Left colon (tissue), 2 donors: ENCODE results near the gene HS2ST1. TPM values are rescaled to one million over a fixed set of nuclear protein-coding genes. Genes with fewer than 3 reads are reported as not detected.

Source experiments
- ATAC-seq: fragments of 200-7000 bp; cut with Tn5 transposase; one replicate; pipeline ENCODE4 v1.9.1; 2020; ENCODE audit warnings: mild to moderate bottlenecking, moderate library complexity
- DNase-seq, 2 donors: peaks; one replicate each; pipeline ENCODE4 v3.0.0-alpha.2; 2020
- intact Hi-C, 2 donors: fragments of 100-400 bp; cut with DNase I in 1 of 2; cut with micrococcal nuclease in 1 of 2; formaldehyde crosslinking; loops; one replicate each; pipeline versions ENCODE4 v1.11.2 to v1.14.0; 2022; cut with DNase I, micrococcal nuclease
- total RNA-seq, 2 donors: library from RNA; stranded (reverse); fragmentation: NEBNext Ultra II Directional; extraction: Animal tissue kit (Norgen Biotek cat#: 25700); gene quantifications; one replicate each; pipeline ENCODE4 v1.2.1, GENCODE V29; 2021
- donor health status: DM: no; HTN: no; CAD: no.
- donor health status: DM: yes; HTN: yes; CAD: no.

The HS2ST1 gene
- total RNA-seq, 2 donors from 2014 or later, result 17.4 to 23.5 TPM

GRCh38 chr1:86916752-86917151 lies 2.3 kb downstream of the HS2ST1 start:
- ATAC-seq (no peak), DNase-seq (no peak)
- intact Hi-C loops, result no loop called here

- no peak for ATAC-seq
- intact Hi-C loops, result no loop called here
- no peak for DNase-seq
Observed at GRCh38 chr1:86922445-86922844, 8.0 kb downstream of the HS2ST1 start.

- DNase-seq (no peak), ATAC-seq (no peak)
- intact Hi-C loops, result no loop called here
Observed at GRCh38 chr1:86924324-86924960, 10.0 kb downstream of the HS2ST1 start.

GRCh38 chr1:86925742-86926141 lies 11.3 kb downstream of the HS2ST1 start:
- DNase-seq (no peak), ATAC-seq (no peak)
- intact Hi-C loops, result no loop called here

GRCh38 chr1:86926883-86927282 lies 12.4 kb downstream of the HS2ST1 start:
- intact Hi-C loops, result no loop called here
- no peak for DNase-seq
- peak; percentile 86 for ATAC-seq

- peak; percentile 62 for ATAC-seq
- DNase-seq, result no peak
- intact Hi-C loops, result no loop called here
Observed at GRCh38 chr1:86928819-86929218, 14.4 kb downstream of the HS2ST1 start.

GRCh38 chr1:86933051-86933450 lies 18.6 kb downstream of the HS2ST1 start:
- ATAC-seq, result no peak
- intact Hi-C loops, result no loop called here

GRCh38 chr1:86933562-86934377 lies 19.3 kb downstream of the HS2ST1 start:
- DNase-seq (no peak), ATAC-seq (no peak)
- intact Hi-C loops, result no loop called here

More at GRCh38 chr1:86933051-86933450, 18.6 kb downstream of the HS2ST1 start:
- no peak for DNase-seq

GRCh38 chr1:86938450-86938849 lies 24.0 kb downstream of the HS2ST1 start:
- ATAC-seq (no peak), DNase-seq (no peak)
- intact Hi-C loops, result no loop called here

- intact Hi-C loops, result no loop called here
- no peak for ATAC-seq
- DNase-seq, result no peak
Observed at GRCh38 chr1:86938855-86939254, 24.4 kb downstream of the HS2ST1 start.

- DNase-seq (no peak), ATAC-seq (no peak)
- intact Hi-C loops, result no loop called here
Observed at GRCh38 chr1:86939406-86939805, 25.0 kb downstream of the HS2ST1 start.

GRCh38 chr1:86940599-86940998 lies 26.2 kb downstream of the HS2ST1 start:
- DNase-seq, result no peak
- intact Hi-C loops, result no loop called here
- ATAC-seq, result no peak

- no peak for DNase-seq
- intact Hi-C loops, result no loop called here
- ATAC-seq, result no peak
Observed at GRCh38 chr1:86942042-86942441, 27.6 kb downstream of the HS2ST1 start.

- no peak for DNase-seq
- no peak for ATAC-seq
- intact Hi-C loops, result no loop called here
Observed at GRCh38 chr1:86942743-86943142, 28.3 kb downstream of the HS2ST1 start.

GRCh38 chr1:86948212-86948611 lies 33.8 kb downstream of the HS2ST1 start:
- intact Hi-C loops, result no loop called here
- DNase-seq (no peak), ATAC-seq (no peak)

- no peak for ATAC-seq
- intact Hi-C loops, result no loop called here
- no peak for DNase-seq
Observed at GRCh38 chr1:86950712-86951419, 36.4 kb downstream of the HS2ST1 start.

- no peak for ATAC-seq
- no peak for DNase-seq
- intact Hi-C loops, result no loop called here
Observed at GRCh38 chr1:86951430-86951829, 37.0 kb downstream of the HS2ST1 start.

GRCh38 chr1:86953167-86953566 lies 38.7 kb downstream of the HS2ST1 start:
- no peak for DNase-seq
- ATAC-seq, result no peak
- intact Hi-C loops, result no loop called here

GRCh38 chr1:86955678-86956077 lies 41.2 kb downstream of the HS2ST1 start:
- ATAC-seq (no peak), DNase-seq (no peak)
- intact Hi-C loops, result no loop called here

GRCh38 chr1:86956221-86956620 lies 41.8 kb downstream of the HS2ST1 start:
- DNase-seq (no peak), ATAC-seq (no peak)
- intact Hi-C loops, result no loop called here
